Left cardiac atrium (tissue), 4 donors: ENCODE data around the gene FGFR3. TPM values are rescaled to one million over a fixed set of nuclear protein-coding genes. Genes with fewer than 3 reads are reported as not detected.
A peak's percentile ranks its signal among the peaks of the same experiment; 100 is the strongest.

Source experiments
- ATAC-seq, 2 donors: fragments of 200-7000 bp; cut with Tn5 transposase; one replicate each; pipeline ENCODE4 v1.9.1; 2020; ENCODE audit warnings: mild to moderate bottlenecking in 2 of 2, moderate library complexity in 2 of 2
- DNase-seq: peaks from one replicate; pipeline ENCODE4 v3.0.0-alpha.2; 2020
- intact Hi-C, 2 donors: fragments of 100-400 bp; cut with DNase I; formaldehyde crosslinking; loops; one replicate each; pipeline versions ENCODE4 v1.14.1 to v1.15.1; 2022 to 2023
- total RNA-seq, 2 donors: library from RNA; stranded (reverse); fragmentation: NEBNext Ultra II Directional; extraction: Animal tissue kit (Norgen Biotek cat#: 25700); gene quantifications; one replicate each; pipeline ENCODE4 v1.2.1, GENCODE V29; 2021
- donor health status: DM: no; HTN: yes; CAD: no.
- donor health status: DM: no; HTN: yes; CAD: no; lungs with severe emphysema.
- donor health status: DM: yes; HTN: yes; CAD: no.
- donor health status: Dilated cardiomyopathy.

FGFR3 gene
- total RNA-seq, 2 donors from 2014 or later, result 1.6 to 5.4 TPM

DNA sequence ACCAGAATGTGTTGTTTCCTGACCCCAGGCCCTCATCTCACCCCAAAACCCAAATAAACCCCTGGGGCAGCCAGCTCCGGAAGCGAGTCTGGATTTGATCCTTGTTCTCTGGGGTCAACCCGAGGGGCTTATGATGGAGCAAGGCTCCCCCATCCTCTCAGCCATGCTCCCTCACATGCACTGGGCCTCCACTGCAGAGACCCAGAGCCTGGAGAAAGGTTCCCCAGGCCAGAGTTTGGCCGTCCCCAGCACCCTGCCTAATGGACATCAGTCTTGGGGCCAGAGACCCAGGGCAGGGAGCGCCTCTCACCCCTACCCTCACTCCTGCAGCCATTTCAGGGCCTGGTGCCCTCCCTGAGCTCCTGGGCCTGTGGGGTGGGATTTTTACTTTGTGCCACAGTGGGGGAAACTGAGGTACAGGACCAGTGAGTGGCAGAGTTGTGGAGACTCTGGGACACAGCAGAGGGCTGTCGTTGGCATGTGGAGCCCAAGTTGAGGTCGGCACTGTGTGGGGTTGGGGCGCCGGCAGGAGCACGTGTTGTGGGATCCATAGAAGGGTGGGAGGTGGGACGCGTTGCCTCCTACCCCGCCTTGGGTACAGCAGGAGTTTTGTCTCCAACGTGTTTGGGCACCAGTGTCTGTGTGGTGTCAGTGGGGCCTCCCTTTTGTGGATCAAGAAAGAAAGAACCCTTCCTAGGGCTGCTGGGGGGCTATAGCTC lies 3.6 kb downstream of the FGFR3 start:
- intact Hi-C loops, result no loop called here
- no peak for ATAC-seq

DNA sequence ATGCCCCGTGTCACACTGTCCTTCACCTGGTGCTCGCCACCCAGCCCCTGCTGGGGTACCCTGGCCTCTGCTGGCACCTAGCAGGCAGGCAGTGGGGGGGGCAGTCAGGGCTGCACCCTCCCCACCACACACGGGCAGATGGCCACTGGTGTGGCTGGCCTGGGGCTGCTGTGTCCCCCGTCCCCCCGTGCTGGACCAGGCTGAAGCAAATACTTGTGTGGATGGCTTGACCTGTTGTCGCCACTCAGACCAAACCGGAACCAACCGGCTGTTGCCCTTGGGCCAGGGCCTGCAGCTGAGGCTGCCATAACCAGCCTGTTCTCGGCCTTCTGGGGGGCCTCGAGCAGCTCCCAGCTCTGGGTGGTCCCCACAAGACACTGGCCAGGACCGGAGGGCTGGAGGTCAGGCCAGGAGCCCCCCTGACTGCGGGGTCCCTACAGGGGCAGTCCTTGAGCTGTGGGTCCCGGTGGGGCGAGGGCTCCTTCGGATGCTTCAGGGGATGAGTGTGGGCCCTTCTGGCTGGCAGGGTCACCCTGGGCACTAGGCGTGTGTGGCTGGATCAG lies 4.3 kb downstream of the FGFR3 start:
- intact Hi-C loops, result no loop called here
- no peak for ATAC-seq

More for the DNA sequence above, 3.6 kb downstream of the FGFR3 start:
- no peak for DNase-seq

DNA sequence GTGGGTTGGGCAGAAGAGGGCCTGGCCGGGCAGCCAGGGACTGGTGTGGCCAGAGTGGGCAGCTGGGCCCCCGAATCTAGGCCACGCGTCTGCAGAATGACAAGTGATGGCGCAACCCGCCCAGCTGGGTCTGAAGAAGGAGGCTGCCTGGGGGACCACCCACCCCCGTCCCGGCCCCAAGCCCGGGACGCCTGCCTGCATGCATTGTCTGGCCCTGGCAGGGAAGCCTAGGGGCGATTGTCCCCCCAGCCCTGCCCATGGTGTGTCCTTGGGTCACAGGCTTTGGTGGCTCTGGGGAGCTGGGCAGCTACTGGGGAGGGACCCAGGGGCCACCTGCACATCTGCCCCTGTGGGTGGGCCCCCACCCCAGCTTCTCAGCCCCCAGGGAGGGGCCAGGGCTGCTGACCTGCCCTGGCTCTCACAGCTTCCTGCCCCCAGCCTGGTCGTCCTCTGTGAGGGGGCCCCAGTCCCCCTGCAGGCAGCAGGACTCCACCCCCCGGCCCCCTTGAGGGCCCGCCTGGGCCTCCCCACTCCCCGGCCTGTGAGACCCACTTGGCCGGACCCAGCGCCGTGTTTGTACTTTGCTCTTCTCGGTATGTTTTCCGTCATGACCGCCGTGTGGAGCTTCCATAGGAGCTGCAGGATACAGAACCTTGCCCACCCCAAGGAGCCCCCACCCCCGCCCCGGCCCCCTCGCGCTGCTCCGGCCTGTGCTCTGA lies 4.9 kb downstream of the FGFR3 start:
- intact Hi-C loops, result no loop called here
- DNase-seq, result no peak
- no peak for ATAC-seq

More for the DNA sequence above, 4.3 kb downstream of the FGFR3 start:
- no peak for DNase-seq

- intact Hi-C loops, result no loop called here
- ATAC-seq (no peak), DNase-seq (no peak)
These were observed 5.7 kb downstream of the FGFR3 start for GRCh38 chr4:1798580-1799386.

DNA sequence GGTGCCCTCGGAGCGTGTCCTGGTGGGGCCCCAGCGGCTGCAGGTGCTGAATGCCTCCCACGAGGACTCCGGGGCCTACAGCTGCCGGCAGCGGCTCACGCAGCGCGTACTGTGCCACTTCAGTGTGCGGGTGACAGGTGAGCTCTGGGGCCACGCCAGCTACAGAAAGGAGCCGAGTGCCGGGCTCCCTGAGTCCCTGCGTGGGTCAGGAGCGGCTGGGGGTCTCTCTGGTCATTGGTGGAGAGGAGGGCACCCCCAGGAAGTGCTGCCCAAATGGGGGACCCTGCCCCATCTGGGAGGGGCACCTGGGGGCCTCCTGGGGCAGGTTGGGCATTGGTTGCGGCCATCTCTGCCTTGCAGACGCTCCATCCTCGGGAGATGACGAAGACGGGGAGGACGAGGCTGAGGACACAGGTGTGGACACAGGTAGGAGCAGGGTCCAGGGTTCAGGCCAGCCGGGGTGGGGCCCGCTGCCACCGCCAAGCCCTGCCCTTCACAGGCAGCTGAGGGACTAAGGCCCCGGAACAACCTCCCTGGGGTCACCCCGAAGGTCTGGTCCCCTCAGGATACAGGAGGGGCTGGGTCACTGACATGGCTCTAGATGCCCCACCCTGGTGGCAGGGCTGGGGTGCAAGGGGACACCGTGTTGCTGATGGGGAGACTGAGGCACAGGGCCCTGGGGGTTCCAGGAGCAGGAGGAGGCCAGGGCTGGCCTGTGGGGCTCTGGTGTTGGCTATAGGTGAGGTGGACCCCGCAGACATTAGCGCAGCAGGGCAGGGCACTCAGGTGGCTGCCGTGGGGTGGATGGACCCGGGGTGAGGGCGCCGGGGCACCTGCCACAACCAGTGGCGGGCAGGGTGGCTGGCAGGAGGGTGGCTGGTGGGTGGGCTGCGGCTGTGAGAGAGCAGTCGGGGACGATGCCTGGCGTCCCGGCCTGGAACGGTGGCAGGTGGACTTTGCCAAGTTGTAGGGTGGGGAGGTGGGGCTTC lies 6.6 kb downstream of the FGFR3 start:
- intact Hi-C loops, result no loop called here
- ATAC-seq, result no peak
- DNase-seq, result no peak

GRCh38 chr4:1800805-1801204 lies 7.7 kb downstream of the FGFR3 start:
- DNase-seq, result no peak
- no peak for ATAC-seq
- intact Hi-C loops, result no loop called here

DNA sequence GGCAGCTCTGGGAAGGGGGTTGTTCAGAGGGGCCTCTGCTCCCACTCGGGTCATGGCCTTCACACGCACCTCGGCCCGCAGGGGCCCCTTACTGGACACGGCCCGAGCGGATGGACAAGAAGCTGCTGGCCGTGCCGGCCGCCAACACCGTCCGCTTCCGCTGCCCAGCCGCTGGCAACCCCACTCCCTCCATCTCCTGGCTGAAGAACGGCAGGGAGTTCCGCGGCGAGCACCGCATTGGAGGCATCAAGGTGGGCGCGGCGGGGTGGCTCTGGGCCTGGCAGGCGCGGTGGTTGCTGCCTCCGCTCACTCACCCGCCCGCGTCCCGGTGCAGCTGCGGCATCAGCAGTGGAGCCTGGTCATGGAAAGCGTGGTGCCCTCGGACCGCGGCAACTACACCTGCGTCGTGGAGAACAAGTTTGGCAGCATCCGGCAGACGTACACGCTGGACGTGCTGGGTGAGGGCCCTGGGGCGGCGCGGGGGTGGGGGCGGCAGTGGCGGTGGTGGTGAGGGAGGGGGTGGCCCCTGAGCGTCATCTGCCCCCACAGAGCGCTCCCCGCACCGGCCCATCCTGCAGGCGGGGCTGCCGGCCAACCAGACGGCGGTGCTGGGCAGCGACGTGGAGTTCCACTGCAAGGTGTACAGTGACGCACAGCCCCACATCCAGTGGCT lies 8.3 kb downstream of the FGFR3 start:
- DNase-seq (no peak), ATAC-seq (no peak)
- intact Hi-C loops, result no loop called here

DNA sequence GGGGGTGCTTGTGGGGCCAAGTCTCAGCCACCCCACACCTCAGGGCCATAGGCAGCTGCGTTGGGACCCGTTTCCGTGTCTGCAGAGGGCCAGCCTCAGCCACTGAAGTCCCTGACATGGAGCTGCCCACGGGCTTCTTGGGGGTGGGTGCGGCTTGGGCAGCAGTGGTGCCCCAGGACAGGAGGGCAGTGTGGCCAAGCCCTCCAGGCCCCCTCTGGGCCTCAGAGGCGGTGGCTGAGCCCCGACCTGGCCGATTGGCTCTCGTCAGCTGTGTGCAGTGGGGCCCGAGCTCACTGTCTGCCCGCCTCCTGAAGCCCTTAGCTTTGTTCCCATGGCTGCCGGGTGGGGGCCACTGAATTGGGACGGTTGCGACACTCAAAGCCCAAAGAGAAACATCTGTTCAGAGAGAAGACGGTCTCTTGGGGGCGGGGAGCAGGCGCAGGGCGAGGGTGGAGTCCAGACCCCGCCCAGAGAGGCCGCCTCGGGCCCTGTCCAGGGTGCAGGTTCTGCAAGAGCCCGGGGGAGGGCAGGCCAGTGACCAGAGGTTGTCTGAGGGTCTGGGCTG lies 9.1 kb downstream of the FGFR3 start:
- intact Hi-C loops, result no loop called here
- DNase-seq (peak; percentile 62), ATAC-seq (peak in 1 of 2 donors; percentile 35)

DNA sequence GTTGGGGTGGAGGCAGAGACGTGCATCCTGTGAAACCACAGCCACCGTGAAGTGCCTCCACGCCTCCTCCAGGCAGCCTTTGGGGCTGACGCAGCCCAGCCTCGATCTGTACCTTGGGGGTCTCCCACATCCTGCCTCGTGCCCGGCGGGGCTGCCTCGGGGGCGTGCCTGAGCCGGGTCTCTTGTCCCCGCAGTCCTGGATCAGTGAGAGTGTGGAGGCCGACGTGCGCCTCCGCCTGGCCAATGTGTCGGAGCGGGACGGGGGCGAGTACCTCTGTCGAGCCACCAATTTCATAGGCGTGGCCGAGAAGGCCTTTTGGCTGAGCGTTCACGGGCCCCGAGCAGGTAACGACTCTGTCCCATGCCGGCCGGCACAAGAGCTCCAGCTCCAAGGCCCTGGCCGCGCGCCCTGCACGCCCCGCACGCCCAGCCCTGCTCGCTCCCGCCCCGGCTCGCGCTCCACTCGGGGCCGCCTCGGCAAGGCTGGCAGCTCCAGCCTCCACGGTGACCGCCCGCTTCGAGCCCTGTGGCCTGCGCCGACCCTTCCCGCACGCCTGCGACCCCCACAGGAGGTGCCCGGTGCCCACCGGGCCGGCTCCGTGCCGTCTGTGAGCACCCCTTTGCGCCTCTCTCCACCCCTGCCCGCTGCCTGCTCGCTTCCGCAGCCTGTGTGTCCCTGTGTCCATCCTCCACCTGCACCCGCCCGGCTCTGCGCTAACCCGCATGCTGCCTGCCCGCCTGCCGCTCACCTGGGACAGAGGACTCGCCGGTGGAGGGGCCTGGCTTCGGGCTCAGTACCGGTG lies 9.8 kb downstream of the FGFR3 start:
- intact Hi-C loops, result no loop called here
- DNase-seq (peak; percentile 24), ATAC-seq (no peak)

DNA sequence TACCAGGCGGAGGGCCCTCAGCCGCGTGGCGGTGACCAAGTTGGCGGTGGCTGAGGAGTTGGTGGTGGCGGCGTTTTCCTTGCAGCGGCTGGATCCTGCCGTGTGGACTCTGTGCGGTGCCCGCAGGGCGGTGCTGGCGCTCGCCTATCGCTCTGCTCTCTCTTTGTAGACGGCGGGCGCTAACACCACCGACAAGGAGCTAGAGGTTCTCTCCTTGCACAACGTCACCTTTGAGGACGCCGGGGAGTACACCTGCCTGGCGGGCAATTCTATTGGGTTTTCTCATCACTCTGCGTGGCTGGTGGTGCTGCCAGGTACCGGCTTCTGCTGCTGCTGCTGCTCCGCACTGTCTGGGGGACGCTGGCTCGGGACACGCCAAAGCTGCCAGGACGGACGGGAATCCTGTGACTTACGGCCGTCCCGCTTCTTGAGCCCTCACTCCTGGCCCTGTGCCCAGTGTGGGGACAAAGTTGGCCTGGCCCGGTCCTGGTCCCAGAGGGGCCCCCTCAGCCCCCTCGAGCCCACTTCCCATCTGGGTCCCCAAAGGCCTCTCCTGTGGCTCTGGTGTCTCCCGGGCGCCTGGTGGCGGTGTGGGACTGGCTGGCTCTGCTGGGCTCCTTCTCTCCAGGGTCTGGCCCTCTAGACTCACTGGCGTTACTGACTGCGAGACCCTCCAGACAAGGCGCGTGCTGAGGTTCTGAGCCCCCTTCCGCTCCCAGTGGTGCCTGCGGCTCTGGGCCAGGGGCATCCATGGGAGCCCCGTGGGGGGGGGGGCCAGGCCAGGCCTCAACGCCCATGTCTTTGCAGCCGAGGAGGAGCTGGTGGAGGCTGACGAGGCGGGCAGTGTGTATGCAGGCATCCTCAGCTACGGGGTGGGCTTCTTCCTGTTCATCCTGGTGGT lies 10.7 kb downstream of the FGFR3 start:
- peak; percentile 24 for DNase-seq
- intact Hi-C loops, result no loop called here

GRCh38 chr4:1804638-1805492 lies 11.8 kb downstream of the FGFR3 start:
- intact Hi-C loops, result loop anchor here in 1 of 2 donors (5.0 kb wide), 1 partner anchor 58 kb away; no protein-coding TSS in a partner anchor
- no peak for ATAC-seq

More for the DNA sequence above, 10.7 kb downstream of the FGFR3 start:
- ATAC-seq, result no peak

DNA sequence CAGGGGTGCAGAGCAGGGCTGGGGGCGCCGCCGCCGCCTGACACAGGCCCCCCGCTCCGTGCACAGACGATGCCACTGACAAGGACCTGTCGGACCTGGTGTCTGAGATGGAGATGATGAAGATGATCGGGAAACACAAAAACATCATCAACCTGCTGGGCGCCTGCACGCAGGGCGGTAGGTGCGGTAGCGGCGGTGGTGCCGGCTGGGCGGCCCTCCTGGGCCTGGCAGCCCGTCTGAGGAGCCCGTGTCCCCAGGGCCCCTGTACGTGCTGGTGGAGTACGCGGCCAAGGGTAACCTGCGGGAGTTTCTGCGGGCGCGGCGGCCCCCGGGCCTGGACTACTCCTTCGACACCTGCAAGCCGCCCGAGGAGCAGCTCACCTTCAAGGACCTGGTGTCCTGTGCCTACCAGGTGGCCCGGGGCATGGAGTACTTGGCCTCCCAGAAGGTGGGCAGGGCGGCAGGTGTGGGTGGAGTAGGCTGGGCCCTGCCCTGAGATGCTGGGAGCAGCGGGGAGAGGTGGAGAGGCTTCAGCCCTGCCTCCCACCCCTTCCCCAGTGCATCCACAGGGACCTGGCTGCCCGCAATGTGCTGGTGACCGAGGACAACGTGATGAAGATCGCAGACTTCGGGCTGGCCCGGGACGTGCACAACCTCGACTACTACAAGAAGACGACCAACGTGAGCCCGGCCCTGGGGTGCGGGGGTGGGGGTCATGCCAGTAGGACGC lies 12.6 kb downstream of the FGFR3 start:
- intact Hi-C loops, result loop anchor here in 1 of 2 donors (5.0 kb wide), 1 partner anchor 58 kb away; no protein-coding TSS in a partner anchor

More at GRCh38 chr4:1804638-1805492, 11.8 kb downstream of the FGFR3 start:
- peak; percentile 20 for DNase-seq

DNA sequence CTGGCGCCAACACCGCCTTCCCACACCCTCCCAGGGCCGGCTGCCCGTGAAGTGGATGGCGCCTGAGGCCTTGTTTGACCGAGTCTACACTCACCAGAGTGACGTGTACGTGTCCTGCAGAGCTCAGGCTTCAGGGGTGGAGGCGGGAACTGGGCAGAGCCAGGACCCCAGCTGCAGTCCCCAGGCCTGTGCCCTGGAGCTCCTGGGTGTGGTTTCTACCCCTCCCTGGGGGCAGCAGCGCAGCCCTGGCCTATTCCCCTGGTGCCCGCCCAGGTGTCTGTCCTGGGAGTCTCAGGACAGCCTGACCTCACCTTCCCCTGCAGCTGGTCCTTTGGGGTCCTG lies 13.1 kb downstream of the FGFR3 start:
- ATAC-seq (no peak), DNase-seq (no peak)
- intact Hi-C loops, result loop anchor here in 1 of 2 donors (5.0 kb wide), 1 partner anchor 59 kb away; no protein-coding TSS in a partner anchor

More for the DNA sequence above, 12.6 kb downstream of the FGFR3 start:
- no peak for ATAC-seq
- peak; percentile 20 for DNase-seq
